ENCODE results near the gene HTR5A. TPM values are rescaled to one million over a fixed set of nuclear protein-coding genes. Genes with fewer than 3 reads are reported as not detected.

The HTR5A gene
- total and polyA plus RNA-seq, 2 donors (not counting 3 experiments of a cell fraction or from before 2014, with no cell fraction given), result not detected

GRCh38 chr7:155038335-155038734, 31.8 kb upstream of the HTR5A start:
- no peaks in the 10 kb centered on the region for H3K36me3 ChIP-seq (ENCODE audit: control insufficient read depth in 2 of 2, extremely low read depth in 1 of 2, insufficient read depth in 2 of 2, low read length in 2 of 2)
- FAIRE-seq (no peak), DNase-seq (ENCODE audit: low read depth, low spot score) (no peak)
- no peak overlapping the region for H2AFZ ChIP-seq (ENCODE audit: low read depth, low read length)
- no peak overlapping the region for H3K4me3 ChIP-seq (replicated peaks in 1 of 3; ENCODE audit: insufficient read depth in 1 of 3, low read depth in 1 of 3, low read length in 3 of 3)
- no peak overlapping the region for H3K4me2 ChIP-seq (ENCODE audit: insufficient read depth, low read length)
- no peaks in the 10 kb centered on the region for H3K9me3 ChIP-seq (replicated peaks; ENCODE audit: control insufficient read depth, insufficient read depth, low read length)
- H3K27me3 ChIP-seq (ENCODE audit: control insufficient read depth in 2 of 2, insufficient read depth in 2 of 2, low read length in 2 of 2), result no peaks in the 10 kb centered on the region
- intact Hi-C loops (cut with micrococcal nuclease) (no loop called here), dilution Hi-C loops (cut with MboI; ENCODE audit: extremely low pct_ligation_motif_present, low sequenced_read_pairs) (no loop called here)
- TF ChIP-seq POLR2AphosphoS5 (IDR thresholded peaks at IDR 0.05; ENCODE audit: insufficient read depth, low read depth, low read length) (no peak), GATA2 (IDR thresholded peaks at IDR 0.05; ENCODE audit: insufficient read depth, insufficient read length, low read depth, low read length) (no peak), POLR2A (IDR thresholded peaks at IDR 0.05; ENCODE audit: low read depth, low read length) (no peak), MAX (IDR thresholded peaks at IDR 0.05; ENCODE audit: insufficient read depth, insufficient read length) (no peak), CTCF (IDR thresholded peaks at IDR 0.05; ENCODE audit: extremely low read depth in 1 of 2, insufficient read depth in 1 of 2, low read depth in 1 of 2, low read length in 2 of 2) (no peak), FOS (IDR thresholded peaks at IDR 0.05; ENCODE audit: borderline replicate concordance, insufficient read depth, low read length) (no peak), EZH2 (IDR thresholded peaks at IDR 0.05; ENCODE audit: borderline replicate concordance, low read depth, low read length, severe bottlenecking) (no peak)
- H3K9me1 ChIP-seq (replicated peaks; ENCODE audit: control insufficient read depth, extremely low read depth, insufficient read depth, low read length), result no peaks in the 10 kb centered on the region
- no TSS peak for BruUV-seq (replicated peaks)
- no peaks in the 10 kb centered on the region for H3K79me2 ChIP-seq (ENCODE audit: control insufficient read depth, insufficient read depth, low read length)
- no peaks in the 10 kb centered on the region for H4K20me1 ChIP-seq (replicated peaks; ENCODE audit: control insufficient read depth, extremely low read depth, insufficient read depth, low read length)
- POLR2A ChIA-PET, result no interaction called here
- H3K9ac ChIP-seq (replicated peaks; ENCODE audit: extremely low read depth, insufficient read depth, low read length), result no peak overlapping the region
- CTCF ChIA-PET, result no interaction called here
- no peaks in the 10 kb centered on the region for H3K4me1 ChIP-seq (ENCODE audit: control insufficient read depth, extremely low read depth, insufficient read depth, low read length)
- H3K27ac ChIP-seq (ENCODE audit: insufficient read depth, low read depth, low read length), result no peak overlapping the region

Measured in endothelial cell of umbilical vein (primary cell).